ENCODE measurements around the gene MMP24OS.
"Not testable (repeated sequence)": the region's sequence is repeated elsewhere in the genome, so short reads cannot be mapped to it uniquely, and the experiment has no call there.

GRCh38 chr20:35262321-35262720 is 15.6 kb downstream of the MMP24OS start:
- not testable (repeated sequence) for TF ChIP-seq CTCF, POLR2AphosphoS5 (IDR thresholded peaks at IDR 0.05)
